Measurements from ENCODE around the gene LRP1.

LRP1 gene

GRCh38 chr12:57210461-57210860, 82.2 kb downstream of the LRP1 start:
- H3K27ac ChIP-seq (ENCODE audit: low read length), result no peak overlapping the region

DNA sequence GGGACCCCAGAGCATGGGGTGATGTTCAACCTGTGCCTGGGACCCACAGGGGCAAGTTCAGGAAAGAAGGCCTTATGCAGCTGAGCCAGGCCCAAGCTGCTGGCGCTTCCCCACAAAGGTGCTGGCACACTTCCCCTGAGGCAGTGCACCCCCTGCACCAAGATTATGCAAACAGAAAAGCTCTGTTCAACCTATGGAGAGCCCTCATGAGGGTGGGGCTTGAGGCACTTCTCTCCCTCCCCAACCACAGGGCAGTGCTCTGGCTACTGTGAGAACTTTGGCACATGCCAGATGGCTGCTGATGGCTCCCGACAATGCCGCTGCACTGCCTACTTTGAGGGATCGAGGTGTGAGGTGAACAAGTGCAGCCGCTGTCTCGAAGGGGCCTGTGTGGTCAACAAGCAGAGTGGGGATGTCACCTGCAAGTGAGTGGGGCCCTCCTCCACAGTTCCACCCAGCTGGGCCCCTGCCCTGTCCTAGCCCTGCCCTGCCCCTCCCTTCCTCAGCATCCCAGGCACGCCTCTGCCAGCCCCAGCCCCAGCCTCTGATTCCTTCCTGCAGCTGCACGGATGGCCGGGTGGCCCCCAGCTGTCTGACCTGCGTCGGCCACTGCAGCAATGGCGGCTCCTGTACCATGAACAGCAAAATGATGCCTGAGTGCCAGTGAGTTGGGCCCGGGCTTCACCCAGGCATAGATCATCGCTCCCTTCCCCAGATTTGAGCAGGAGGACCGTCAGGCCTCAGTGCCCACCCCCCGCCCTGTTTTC, 82.8 kb downstream of the LRP1 start:
- no peak overlapping the region for H2AFZ ChIP-seq (ENCODE audit: low read length)
- H3K36me3 ChIP-seq (replicated peaks; ENCODE audit: insufficient read depth, low read length), result no peaks in the 10 kb centered on the region
- no peak overlapping the region for H3K4me3 ChIP-seq (ENCODE audit: low read length)
- no peak overlapping the region for H3K9ac ChIP-seq (ENCODE audit: low read length)
- no peaks in the 10 kb centered on the region for H3K9me2 ChIP-seq (replicated peaks; ENCODE audit: insufficient read depth, low read length)
- peaks cover 90% of the 10 kb centered on the region for H3K27me3 ChIP-seq (replicated peaks; ENCODE audit: insufficient read depth, low read length)
- H3K4me1 ChIP-seq (ENCODE audit: low read length), result peaks cover 15% of the 10 kb centered on the region
- 0 out of 2 replicates have a peak, but pooled peaks cover 4% of the 10 kb centered on the region for H4K20me1 ChIP-seq (ENCODE audit: insufficient read depth, low read length)
- TF ChIP-seq EZH2 (optimal IDR thresholded peaks at IDR 0.05; ENCODE audit: low read depth, low read length) (no peak), CTCF (IDR thresholded peaks at IDR 0.05; ENCODE audit: low read length) (no peak), EZH2phosphoT487 (IDR thresholded peaks at IDR 0.05; ENCODE audit: low read length) (no peak)
- H3K79me2 ChIP-seq (ENCODE audit: low read length), result no peaks in the 10 kb centered on the region
- no peak overlapping the region for H3K27ac ChIP-seq (ENCODE audit: low read length)
- peaks cover 9% of the 10 kb centered on the region for H3F3A ChIP-seq (ENCODE audit: insufficient read depth, low read length)
- no peak for DNase-seq
- no peak overlapping the region for H3K4me2 ChIP-seq (ENCODE audit: low read depth, low read length)
- no peaks in the 10 kb centered on the region for H3K9me3 ChIP-seq (replicated peaks; ENCODE audit: insufficient read depth, low read length)

More at GRCh38 chr12:57210461-57210860, 82.2 kb downstream of the LRP1 start:
- Histone ChIP-seq H3K9me3 (replicated peaks; ENCODE audit: insufficient read depth, low read length) (no peaks in the 10 kb centered on the region), H3K4me2 (ENCODE audit: low read depth, low read length) (no peak overlapping the region), H3K9me2 (replicated peaks; ENCODE audit: insufficient read depth, low read length) (no peaks in the 10 kb centered on the region), H3K27me3 (replicated peaks; ENCODE audit: insufficient read depth, low read length) (peaks cover 90% of the 10 kb centered on the region), H2AFZ (ENCODE audit: low read length) (no peak overlapping the region), H4K20me1 (ENCODE audit: insufficient read depth, low read length) (0 out of 2 replicates have a peak, but pooled peaks cover 4% of the 10 kb centered on the region), H3K4me1 (ENCODE audit: low read length) (peaks cover 8% of the 10 kb centered on the region; the same call in 1 of the 2 replicates), H3K36me3 (replicated peaks; ENCODE audit: insufficient read depth, low read length) (no peaks in the 10 kb centered on the region), H3K4me3 (ENCODE audit: low read length) (no peak overlapping the region), H3K79me2 (ENCODE audit: low read length) (no peaks in the 10 kb centered on the region), H3F3A (ENCODE audit: insufficient read depth, low read length) (peaks cover 3% of the 10 kb centered on the region; the same call in 1 of the 2 replicates), H3K9ac (ENCODE audit: low read length) (no peak overlapping the region)
- no peak for DNase-seq
- TF ChIP-seq EZH2 (optimal IDR thresholded peaks at IDR 0.05; ENCODE audit: low read depth, low read length), result no peak

GRCh38 chr12:57211791-57212700, 83.8 kb downstream of the LRP1 start:
- H4K20me1 ChIP-seq (ENCODE audit: insufficient read depth, low read length), result 0 out of 2 replicates have a peak, but pooled peaks cover 4% of the 10 kb centered on the region
- TF ChIP-seq EZH2phosphoT487 (IDR thresholded peaks at IDR 0.05; ENCODE audit: low read length), result no peak
- TF ChIP-seq CTCF (IDR thresholded peaks at IDR 0.05; ENCODE audit: low read length), result 0 out of 2 replicates have a peak, but pooled peaks have one; percentile 9
- no peak for TF ChIP-seq EZH2 (optimal IDR thresholded peaks at IDR 0.05; ENCODE audit: low read depth, low read length)
- H3K27me3 ChIP-seq (replicated peaks; ENCODE audit: insufficient read depth, low read length), result peaks cover 91% of the 10 kb centered on the region
- H2AFZ ChIP-seq (ENCODE audit: low read length), result no peak overlapping the region
- no peaks in the 10 kb centered on the region for H3K79me2 ChIP-seq (ENCODE audit: low read length)
- H3F3A ChIP-seq (ENCODE audit: insufficient read depth, low read length), result peaks cover 10% of the 10 kb centered on the region
- H3K9ac ChIP-seq (ENCODE audit: low read length), result no peak overlapping the region
- H3K4me3 ChIP-seq (ENCODE audit: low read length), result no peak overlapping the region
- no peak overlapping the region for H3K27ac ChIP-seq (ENCODE audit: low read length)
- no peaks in the 10 kb centered on the region for H3K9me2 ChIP-seq (replicated peaks; ENCODE audit: insufficient read depth, low read length)
- H3K36me3 ChIP-seq (replicated peaks; ENCODE audit: insufficient read depth, low read length), result no peaks in the 10 kb centered on the region
- H3K4me2 ChIP-seq (ENCODE audit: low read depth, low read length), result no peak overlapping the region
- H3K4me1 ChIP-seq (ENCODE audit: low read length), result peaks cover 17% of the 10 kb centered on the region
- DNase-seq, result no peak
- no peaks in the 10 kb centered on the region for H3K9me3 ChIP-seq (replicated peaks; ENCODE audit: insufficient read depth, low read length)

All from MM.1S (cell line).